Measurements from ENCODE around the gene HOGA1.
A peak's percentile ranks its signal among the peaks of the same experiment; 100 is the strongest.
"Not testable (repeated sequence)": the region's sequence is repeated elsewhere in the genome, so short reads cannot be mapped to it uniquely, and the experiment has no call there.

Gene HOGA1

DNA sequence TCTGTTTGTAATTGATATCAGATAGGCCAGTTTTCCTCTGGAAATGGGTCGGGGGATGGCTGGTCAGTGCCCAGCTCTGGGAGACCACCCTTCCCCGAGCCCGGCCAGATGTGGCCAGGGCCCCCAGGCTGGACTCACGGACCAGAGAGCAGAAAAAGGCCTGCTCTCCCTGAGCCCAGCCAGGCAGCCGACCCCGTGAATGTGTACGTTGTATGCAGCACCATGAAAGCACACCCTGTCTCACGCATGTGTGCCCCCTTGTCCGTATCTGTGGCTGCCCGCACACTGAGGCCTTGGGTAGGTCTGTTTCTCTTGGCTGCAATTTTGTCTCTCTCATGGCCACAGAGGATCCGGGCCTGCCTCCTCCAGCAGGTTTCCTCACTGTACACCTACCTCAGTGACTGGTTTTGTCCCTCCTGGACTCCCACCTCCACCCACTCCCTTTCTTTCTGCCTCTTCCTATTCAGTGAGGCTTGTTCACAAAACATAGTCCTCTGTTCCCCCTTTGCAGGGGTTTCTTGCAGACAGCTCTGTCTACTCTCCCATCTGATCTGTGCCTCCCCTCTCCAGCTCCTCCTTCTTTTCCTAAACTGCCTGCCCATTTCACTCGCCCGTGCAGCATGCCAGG, 35.2 kb upstream of the HOGA1 start:
- TF ChIP-seq, protein P1, sequence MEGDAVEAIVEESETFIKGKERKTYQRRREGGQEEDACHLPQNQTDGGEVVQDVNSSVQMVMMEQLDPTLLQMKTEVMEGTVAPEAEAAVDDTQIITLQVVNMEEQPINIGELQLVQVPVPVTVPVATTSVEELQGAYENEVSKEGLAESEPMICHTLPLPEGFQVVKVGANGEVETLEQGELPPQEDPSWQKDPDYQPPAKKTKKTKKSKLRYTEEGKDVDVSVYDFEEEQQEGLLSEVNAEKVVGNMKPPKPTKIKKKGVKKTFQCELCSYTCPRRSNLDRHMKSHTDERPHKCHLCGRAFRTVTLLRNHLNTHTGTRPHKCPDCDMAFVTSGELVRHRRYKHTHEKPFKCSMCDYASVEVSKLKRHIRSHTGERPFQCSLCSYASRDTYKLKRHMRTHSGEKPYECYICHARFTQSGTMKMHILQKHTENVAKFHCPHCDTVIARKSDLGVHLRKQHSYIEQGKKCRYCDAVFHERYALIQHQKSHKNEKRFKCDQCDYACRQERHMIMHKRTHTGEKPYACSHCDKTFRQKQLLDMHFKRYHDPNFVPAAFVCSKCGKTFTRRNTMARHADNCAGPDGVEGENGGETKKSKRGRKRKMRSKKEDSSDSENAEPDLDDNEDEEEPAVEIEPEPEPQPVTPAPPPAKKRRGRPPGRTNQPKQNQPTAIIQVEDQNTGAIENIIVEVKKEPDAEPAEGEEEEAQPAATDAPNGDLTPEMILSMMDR (IDR thresholded peaks at IDR 0.05; ENCODE audit: low read depth, low read length, missing control alignments) = no peak

GRCh38 chr10:97549587-97550322, 34.4 kb upstream of the HOGA1 start:
- DNase-seq (ENCODE audit: extremely low read depth, low read depth) = no peak
- TF ChIP-seq, protein P1 (IDR thresholded peaks at IDR 0.05; ENCODE audit: low read depth, low read length, missing control alignments) = no peak
- H3K4me3 ChIP-seq (replicated peaks; ENCODE audit: low read depth, low read length) = no peak overlapping the region

More for the DNA sequence above, 35.2 kb upstream of the HOGA1 start:
- no peak for DNase-seq (ENCODE audit: extremely low read depth, low read depth)
- no peak overlapping the region for H3K4me3 ChIP-seq (replicated peaks; ENCODE audit: low read depth, low read length)

GRCh38 chr10:97550336-97551149, 33.6 kb upstream of the HOGA1 start:
- no peak overlapping the region for H3K4me3 ChIP-seq (replicated peaks; ENCODE audit: low read depth, low read length)
- TF ChIP-seq, protein P1 (IDR thresholded peaks at IDR 0.05; ENCODE audit: low read depth, low read length, missing control alignments) = no peak
- DNase-seq (ENCODE audit: extremely low read depth, low read depth) = no peak

- DNase-seq (ENCODE audit: extremely low read depth, low read depth) = no peak
Measured at GRCh38 chr10:97551271-97551670, 32.9 kb upstream of the HOGA1 start.

DNA sequence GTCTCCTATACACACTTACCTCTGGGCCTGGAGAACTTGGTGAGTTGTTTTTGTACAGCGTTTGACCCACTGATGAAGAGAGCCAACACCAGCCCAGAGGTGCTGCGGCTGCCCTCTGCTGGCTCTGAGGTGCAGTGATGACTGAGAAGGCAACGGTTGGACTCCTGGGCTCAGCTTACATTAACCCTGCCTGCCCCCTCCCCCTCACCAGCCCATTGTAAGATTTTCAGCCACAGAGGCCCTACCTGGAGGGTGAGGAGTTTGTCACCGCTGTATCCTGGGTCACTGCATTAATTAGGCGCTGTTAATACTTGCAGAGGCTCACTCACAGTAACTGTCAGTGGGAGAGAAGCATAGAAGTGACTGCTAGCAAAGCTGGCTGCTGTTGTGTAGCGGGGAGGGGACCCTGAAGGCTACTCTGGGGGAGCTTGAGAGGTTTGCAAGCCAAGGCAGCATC, 30.6 kb upstream of the HOGA1 start:
- DNase-seq (ENCODE audit: extremely low read depth, low read depth) = peak; percentile 65
- no peak overlapping the region for H3K4me3 ChIP-seq (replicated peaks; ENCODE audit: low read depth, low read length)
- TF ChIP-seq, protein P1 (IDR thresholded peaks at IDR 0.05; ENCODE audit: low read depth, low read length, missing control alignments) = peak; percentile 92

More at GRCh38 chr10:97551271-97551670, 32.9 kb upstream of the HOGA1 start:
- H3K4me3 ChIP-seq (replicated peaks; ENCODE audit: low read depth, low read length) = no peak overlapping the region
- TF ChIP-seq, protein P1 (IDR thresholded peaks at IDR 0.05; ENCODE audit: low read depth, low read length, missing control alignments) = no peak

- DNase-seq (ENCODE audit: extremely low read depth, low read depth); H3K4me3 ChIP-seq (replicated peaks; ENCODE audit: low read depth, low read length): not testable (repeated sequence)
Measured at GRCh38 chr10:97554336-97554735, 29.9 kb upstream of the HOGA1 start.

DNA sequence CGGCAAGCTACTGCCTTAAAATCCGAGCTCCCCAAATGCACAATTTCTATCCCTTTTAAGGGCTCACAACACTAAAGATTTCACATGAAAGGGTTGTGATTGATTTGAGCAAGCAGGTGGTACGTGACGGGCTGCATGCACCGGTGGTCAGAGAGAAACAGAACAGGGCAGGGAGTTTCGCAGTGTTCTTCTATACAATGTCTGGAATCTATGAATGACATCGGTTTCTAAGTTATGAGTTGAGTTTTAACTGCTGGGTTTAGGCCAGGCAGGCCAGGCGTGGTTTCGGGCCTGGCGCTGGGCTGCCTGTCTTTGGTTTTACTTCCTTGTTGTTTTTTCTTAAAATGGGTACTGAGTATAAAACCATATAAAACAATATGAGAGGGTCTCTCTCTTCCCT, 28.6 kb upstream of the HOGA1 start:
- not testable (repeated sequence) for H3K4me3 ChIP-seq (replicated peaks; ENCODE audit: low read depth, low read length); DNase-seq (ENCODE audit: extremely low read depth, low read depth)

DNA sequence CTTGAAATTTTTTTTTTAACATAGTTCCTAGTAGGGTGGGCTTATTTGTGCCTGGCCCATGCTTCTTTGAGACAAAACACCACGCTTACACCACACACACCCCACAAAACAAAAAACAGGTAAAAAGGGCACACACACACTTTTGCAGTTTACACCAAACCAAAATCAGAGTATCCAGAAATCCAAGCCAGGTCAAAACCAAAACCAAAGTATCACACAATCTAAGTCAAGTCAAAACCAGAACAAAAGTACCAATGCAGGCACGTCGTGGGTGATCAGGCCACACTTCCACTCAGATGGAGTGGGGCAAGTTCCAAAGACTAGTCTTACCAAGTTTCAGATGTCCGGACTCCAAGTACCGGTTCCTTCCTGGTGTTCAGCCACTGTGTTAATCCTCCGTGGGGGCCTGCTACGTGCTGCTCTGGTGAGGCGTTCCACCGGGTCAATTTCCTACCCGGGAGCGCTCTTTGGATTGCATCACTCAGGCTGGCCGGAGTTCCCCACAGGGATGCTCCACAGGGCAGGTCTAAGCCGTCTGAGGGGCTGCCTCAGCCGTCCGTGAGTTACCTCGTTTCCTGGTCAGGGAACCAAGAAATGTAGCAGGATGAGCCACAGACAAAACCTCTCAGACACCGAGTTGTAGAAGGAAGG, 23.3 kb upstream of the HOGA1 start:
- DNase-seq (ENCODE audit: extremely low read depth, low read depth); H3K4me3 ChIP-seq (replicated peaks; ENCODE audit: low read depth, low read length): not testable (repeated sequence)

DNA sequence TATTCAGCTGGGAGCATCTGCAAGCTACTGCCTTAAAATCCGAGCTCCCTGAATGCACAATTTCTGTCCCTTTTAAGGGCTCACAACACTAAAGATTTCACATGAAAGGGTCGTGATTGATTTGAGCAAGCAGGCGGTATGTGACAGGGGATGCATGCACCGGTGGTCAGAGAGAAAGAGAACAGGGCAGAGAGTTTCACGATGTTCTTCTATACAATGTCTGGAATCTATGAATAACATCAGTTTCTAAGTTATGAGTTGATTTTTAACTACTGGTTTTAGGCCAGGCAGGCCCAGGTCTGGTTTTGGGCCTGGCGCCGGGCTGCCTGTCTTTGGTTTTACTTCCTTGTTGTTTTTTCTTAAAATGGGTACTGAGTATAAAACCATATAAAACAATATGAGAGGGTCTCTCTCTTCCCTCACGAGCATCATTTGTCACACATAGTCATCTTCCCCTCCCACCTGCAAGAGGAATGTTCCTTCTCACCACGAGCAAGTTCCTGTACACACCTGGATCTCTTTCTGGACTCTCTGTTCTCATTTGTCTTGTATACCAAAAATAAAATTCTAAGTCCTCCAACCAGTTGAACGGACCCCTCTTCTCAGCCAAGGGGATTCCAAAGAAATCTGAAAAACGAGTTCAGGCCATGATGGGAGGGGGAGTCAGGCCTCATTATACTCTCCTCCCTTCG, 22.7 kb upstream of the HOGA1 start:
- not testable (repeated sequence) for DNase-seq (ENCODE audit: extremely low read depth, low read depth); H3K4me3 ChIP-seq (replicated peaks; ENCODE audit: low read depth, low read length)

DNA sequence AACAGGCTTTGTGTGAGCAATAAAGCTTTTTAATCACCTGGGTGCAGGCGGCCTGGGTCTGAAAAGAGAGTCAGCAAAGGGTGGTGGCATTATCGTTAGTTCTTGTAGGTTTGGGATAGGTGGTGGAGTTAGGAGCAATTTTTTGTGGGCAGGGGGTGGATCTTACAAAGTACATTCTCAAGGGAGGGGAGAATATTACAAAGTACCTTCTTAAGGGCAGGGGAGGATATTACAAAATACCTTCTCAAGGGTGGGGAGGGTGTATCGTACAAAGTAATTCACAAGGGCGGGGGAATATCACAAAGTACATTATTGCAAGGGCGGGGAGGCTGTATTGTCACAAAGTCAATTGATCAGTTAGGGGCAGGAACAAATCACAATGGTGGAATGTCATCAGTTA, 21.9 kb upstream of the HOGA1 start:
- H3K4me3 ChIP-seq (replicated peaks; ENCODE audit: low read depth, low read length) = not testable (repeated sequence)

More for the DNA sequence above, 21.9 kb upstream of the HOGA1 start:
- not testable (repeated sequence) for DNase-seq (ENCODE audit: extremely low read depth, low read depth)
